Measurements from ENCODE around the gene SLC5A11.

SLC5A11 gene

GRCh38 chr16:24936151-24936550, 90.4 kb downstream of the SLC5A11 start:
- DNase-seq (ENCODE audit: extremely low spot score), result no peak
- ChIA-PET CTCF (interaction anchor here (0.8 to 1.4 kb wide), 2 partner anchors 10 kb away, joined by 3 read pairs; no protein-coding TSS in a partner anchor), POLR2A (no interaction called here)
- TF ChIP-seq, protein P1, sequence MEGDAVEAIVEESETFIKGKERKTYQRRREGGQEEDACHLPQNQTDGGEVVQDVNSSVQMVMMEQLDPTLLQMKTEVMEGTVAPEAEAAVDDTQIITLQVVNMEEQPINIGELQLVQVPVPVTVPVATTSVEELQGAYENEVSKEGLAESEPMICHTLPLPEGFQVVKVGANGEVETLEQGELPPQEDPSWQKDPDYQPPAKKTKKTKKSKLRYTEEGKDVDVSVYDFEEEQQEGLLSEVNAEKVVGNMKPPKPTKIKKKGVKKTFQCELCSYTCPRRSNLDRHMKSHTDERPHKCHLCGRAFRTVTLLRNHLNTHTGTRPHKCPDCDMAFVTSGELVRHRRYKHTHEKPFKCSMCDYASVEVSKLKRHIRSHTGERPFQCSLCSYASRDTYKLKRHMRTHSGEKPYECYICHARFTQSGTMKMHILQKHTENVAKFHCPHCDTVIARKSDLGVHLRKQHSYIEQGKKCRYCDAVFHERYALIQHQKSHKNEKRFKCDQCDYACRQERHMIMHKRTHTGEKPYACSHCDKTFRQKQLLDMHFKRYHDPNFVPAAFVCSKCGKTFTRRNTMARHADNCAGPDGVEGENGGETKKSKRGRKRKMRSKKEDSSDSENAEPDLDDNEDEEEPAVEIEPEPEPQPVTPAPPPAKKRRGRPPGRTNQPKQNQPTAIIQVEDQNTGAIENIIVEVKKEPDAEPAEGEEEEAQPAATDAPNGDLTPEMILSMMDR (IDR thresholded peaks at IDR 0.05; ENCODE audit: control extremely low read depth, extremely low read depth, low read depth, missing control alignments), result no peak

- CTCF ChIA-PET, result interaction anchor here (1.0 to 1.4 kb wide), 2 partner anchors 15 to 48 kb away, joined by 3 read pairs; no protein-coding TSS in a partner anchor
- TF ChIP-seq, protein P1 (IDR thresholded peaks at IDR 0.05; ENCODE audit: control extremely low read depth, extremely low read depth, low read depth, missing control alignments), result no peak
- DNase-seq (ENCODE audit: extremely low spot score), result no peak
- POLR2A ChIA-PET, result no interaction called here
Observed at GRCh38 chr16:24939224-24939623, 93.5 kb downstream of the SLC5A11 start.

DNA sequence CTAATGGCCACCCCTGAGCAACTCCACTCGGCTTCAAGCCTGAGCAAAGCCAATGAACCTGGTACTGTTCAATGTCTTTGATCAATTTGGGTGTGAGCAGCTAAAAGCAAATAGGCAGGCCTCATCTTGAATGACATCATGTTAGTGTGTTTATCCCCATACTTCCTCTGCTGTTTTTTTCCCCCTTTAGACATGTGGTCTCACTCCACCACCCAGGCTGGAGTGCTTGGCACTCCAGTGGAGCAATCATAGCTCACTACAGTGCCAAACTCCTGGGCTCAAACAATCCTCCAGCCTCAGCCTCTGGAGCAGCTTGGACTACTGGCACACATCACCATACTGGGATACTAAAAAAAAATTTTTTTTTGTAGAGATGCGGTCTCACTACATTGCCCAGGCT, 94.0 kb downstream of the SLC5A11 start:
- POLR2A ChIA-PET, result no interaction called here
- TF ChIP-seq, protein P1 (IDR thresholded peaks at IDR 0.05; ENCODE audit: control extremely low read depth, extremely low read depth, low read depth, missing control alignments), result no peak
- CTCF ChIA-PET, result interaction anchor here (1.0 to 1.4 kb wide), 2 partner anchors 15 to 48 kb away, joined by 3 read pairs; no protein-coding TSS in a partner anchor
- no peak for DNase-seq (ENCODE audit: extremely low spot score)

- DNase-seq (ENCODE audit: extremely low spot score), result no peak
- POLR2A ChIA-PET, result no interaction called here
- CTCF ChIA-PET, result no interaction called here
- TF ChIP-seq, protein P1 (IDR thresholded peaks at IDR 0.05; ENCODE audit: control extremely low read depth, extremely low read depth, low read depth, missing control alignments), result no peak
Observed at GRCh38 chr16:24943471-24943870, 97.7 kb downstream of the SLC5A11 start.

- POLR2A ChIA-PET, result no interaction called here
Observed at GRCh38 chr16:24944206-24944605, 98.4 kb downstream of the SLC5A11 start.

DNA sequence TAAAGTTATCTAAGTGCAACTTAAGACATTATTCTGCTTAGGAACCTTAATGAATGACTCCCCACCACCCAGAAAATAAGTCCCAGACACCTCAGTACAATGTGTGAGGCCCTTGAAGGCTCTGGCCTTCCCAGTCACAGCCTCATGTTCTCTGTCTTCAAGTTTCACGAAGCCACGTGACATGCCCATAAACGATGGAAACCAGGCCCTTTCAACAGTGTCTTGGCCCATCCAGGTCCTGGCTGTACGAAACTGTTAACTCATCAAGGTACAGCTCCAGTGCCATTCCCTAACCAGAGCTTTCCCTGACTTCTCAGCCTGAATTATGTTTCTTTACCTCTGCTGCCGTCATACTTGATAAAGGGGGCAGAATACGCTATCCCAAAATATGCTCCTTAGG, 100.4 kb downstream of the SLC5A11 start:
- TF ChIP-seq, protein P1 (IDR thresholded peaks at IDR 0.05; ENCODE audit: control extremely low read depth, extremely low read depth, low read depth, missing control alignments), result no peak
- POLR2A ChIA-PET, result no interaction called here
- no peak for DNase-seq (ENCODE audit: extremely low spot score)
- CTCF ChIA-PET, result interaction anchor here (1.0 to 1.5 kb wide), 2 partner anchors 10 to 33 kb away, joined by 3 read pairs; no protein-coding TSS in a partner anchor

More at GRCh38 chr16:24944206-24944605, 98.4 kb downstream of the SLC5A11 start:
- no peak for DNase-seq (ENCODE audit: extremely low spot score)
- TF ChIP-seq, protein P1 (IDR thresholded peaks at IDR 0.05; ENCODE audit: control extremely low read depth, extremely low read depth, low read depth, missing control alignments), result no peak
- CTCF ChIA-PET, result no interaction called here
